ENCODE results near the gene SLC38A4. TPM values are rescaled to one million over a fixed set of nuclear protein-coding genes. Genes with fewer than 3 reads are reported as not detected.

The SLC38A4 gene
- total RNA-seq, 1 experiment from 2014 or later, result 20.1 TPM

DNA sequence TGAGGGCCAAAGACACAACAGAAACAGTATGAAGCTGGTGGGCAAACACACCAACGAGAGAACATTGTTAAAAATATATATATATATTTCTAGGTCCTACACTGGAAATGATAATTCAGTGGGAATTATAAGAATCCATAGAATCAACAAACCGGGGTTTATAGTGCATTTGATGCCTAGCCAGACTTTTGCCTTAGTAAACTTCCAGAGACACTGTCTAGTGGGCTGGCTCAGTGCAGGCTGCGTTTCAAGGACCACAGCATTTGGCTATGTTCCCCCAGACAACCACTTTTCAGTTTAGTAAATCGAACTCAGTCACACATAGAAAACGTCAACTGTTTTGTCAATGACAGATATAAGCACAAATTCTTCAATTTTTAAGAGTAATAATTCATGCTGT lies 41.9 kb downstream of the SLC38A4 start:
- BruUV-seq (replicated peaks), result no TSS peak
- ChIA-PET CTCF (no interaction called here), POLR2A (no interaction called here)
- Histone ChIP-seq H3K4me1 (peaks cover 20% of the 10 kb centered on the region), H3K36me3 (ENCODE audit: control insufficient read depth, insufficient read depth, low read length) (no peaks in the 10 kb centered on the region), H3K4me3 (ENCODE audit: low read depth, low read length) (no peak overlapping the region), H3K9me3 (0 out of 2 replicates have a peak, but pooled peaks cover 2% of the 10 kb centered on the region), H3K27me3 (replicated peaks; ENCODE audit: control insufficient read depth, insufficient read depth, low read length) (no peaks in the 10 kb centered on the region)
- DNase-seq, result no peak
- Mint-ChIP-seq H3K4me3 (ENCODE audit: unreplicated experiment) (no peak overlapping the region), H3K27ac (ENCODE audit: unreplicated experiment) (no peak overlapping the region), H3K4me1 (ENCODE audit: low read depth, unreplicated experiment) (peaks cover 16% of the 10 kb centered on the region), H3K36me3 (ENCODE audit: insufficient read depth, unreplicated experiment) (no peaks in the 10 kb centered on the region), H3K27me3 (ENCODE audit: insufficient read depth, unreplicated experiment) (no peaks in the 10 kb centered on the region), H3K9me3 (ENCODE audit: unreplicated experiment) (no peaks in the 10 kb centered on the region)
- intact Hi-C loops (cut with micrococcal nuclease; ENCODE audit: unreplicated experiment), result no loop called here
- TF ChIP-seq, protein P1, sequence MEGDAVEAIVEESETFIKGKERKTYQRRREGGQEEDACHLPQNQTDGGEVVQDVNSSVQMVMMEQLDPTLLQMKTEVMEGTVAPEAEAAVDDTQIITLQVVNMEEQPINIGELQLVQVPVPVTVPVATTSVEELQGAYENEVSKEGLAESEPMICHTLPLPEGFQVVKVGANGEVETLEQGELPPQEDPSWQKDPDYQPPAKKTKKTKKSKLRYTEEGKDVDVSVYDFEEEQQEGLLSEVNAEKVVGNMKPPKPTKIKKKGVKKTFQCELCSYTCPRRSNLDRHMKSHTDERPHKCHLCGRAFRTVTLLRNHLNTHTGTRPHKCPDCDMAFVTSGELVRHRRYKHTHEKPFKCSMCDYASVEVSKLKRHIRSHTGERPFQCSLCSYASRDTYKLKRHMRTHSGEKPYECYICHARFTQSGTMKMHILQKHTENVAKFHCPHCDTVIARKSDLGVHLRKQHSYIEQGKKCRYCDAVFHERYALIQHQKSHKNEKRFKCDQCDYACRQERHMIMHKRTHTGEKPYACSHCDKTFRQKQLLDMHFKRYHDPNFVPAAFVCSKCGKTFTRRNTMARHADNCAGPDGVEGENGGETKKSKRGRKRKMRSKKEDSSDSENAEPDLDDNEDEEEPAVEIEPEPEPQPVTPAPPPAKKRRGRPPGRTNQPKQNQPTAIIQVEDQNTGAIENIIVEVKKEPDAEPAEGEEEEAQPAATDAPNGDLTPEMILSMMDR (IDR thresholded peaks at IDR 0.05; ENCODE audit: insufficient read depth in 1 of 2, low read depth in 1 of 2, low read length in 1 of 2, severe bottlenecking in 1 of 2, unreplicated experiment in 1 of 2), result no peak

- H3K9me3 ChIP-seq, result 0 out of 2 replicates have a peak, but pooled peaks cover under 1% of the 10 kb centered on the region
- H3K4me3 ChIP-seq (ENCODE audit: low read depth, low read length), result no peak overlapping the region
- no TSS peak for BruUV-seq (replicated peaks)
- Mint-ChIP-seq H3K9me3 (ENCODE audit: unreplicated experiment) (no peaks in the 10 kb centered on the region), H3K27me3 (ENCODE audit: insufficient read depth, unreplicated experiment) (no peaks in the 10 kb centered on the region), H3K4me1 (ENCODE audit: low read depth, unreplicated experiment) (no peaks in the 10 kb centered on the region), H3K27ac (ENCODE audit: unreplicated experiment) (no peak overlapping the region), H3K4me3 (ENCODE audit: unreplicated experiment) (no peak overlapping the region), H3K36me3 (ENCODE audit: insufficient read depth, unreplicated experiment) (no peaks in the 10 kb centered on the region)
- ChIA-PET POLR2A (no interaction called here), CTCF (no interaction called here)
- H3K4me1 ChIP-seq, result peaks cover 9% of the 10 kb centered on the region
- intact Hi-C loops (cut with micrococcal nuclease; ENCODE audit: unreplicated experiment), result no loop called here
- H3K36me3 ChIP-seq (ENCODE audit: control insufficient read depth, insufficient read depth, low read length), result no peaks in the 10 kb centered on the region
- TF ChIP-seq, protein P1 (IDR thresholded peaks at IDR 0.05; ENCODE audit: insufficient read depth in 1 of 2, low read depth in 1 of 2, low read length in 1 of 2, severe bottlenecking in 1 of 2, unreplicated experiment in 1 of 2), result no peak
- DNase-seq, result no peak
- H3K27me3 ChIP-seq (replicated peaks; ENCODE audit: control insufficient read depth, insufficient read depth, low read length), result no peaks in the 10 kb centered on the region
These were observed 45.9 kb downstream of the SLC38A4 start for GRCh38 chr12:46779879-46780278.

DNA sequence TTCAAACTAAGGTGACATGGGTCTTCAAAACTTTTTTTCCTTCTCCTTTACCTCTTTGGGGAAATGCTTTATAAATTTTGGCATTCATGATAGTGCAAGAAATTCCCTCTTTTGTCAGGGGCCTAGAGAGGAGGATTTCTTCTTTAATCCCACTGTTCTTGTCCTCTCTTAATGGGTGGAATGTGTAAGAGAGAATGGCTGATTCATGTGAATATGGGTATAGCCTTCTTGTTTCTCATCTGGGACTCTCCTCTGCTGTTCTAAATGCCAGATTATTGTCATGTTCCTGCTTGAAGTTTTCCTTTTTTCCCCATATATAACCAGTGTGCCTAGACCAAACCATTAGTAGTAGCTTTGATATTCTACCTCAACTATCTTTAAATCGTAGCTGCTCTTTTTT lies 46.7 kb downstream of the SLC38A4 start:
- POLR2A ChIA-PET, result no interaction called here
- Mint-ChIP-seq H3K4me1 (ENCODE audit: low read depth, unreplicated experiment) (no peaks in the 10 kb centered on the region), H3K27me3 (ENCODE audit: insufficient read depth, unreplicated experiment) (no peaks in the 10 kb centered on the region), H3K4me3 (ENCODE audit: unreplicated experiment) (no peak overlapping the region), H3K36me3 (ENCODE audit: insufficient read depth, unreplicated experiment) (no peaks in the 10 kb centered on the region), H3K9me3 (ENCODE audit: unreplicated experiment) (no peaks in the 10 kb centered on the region), H3K27ac (ENCODE audit: unreplicated experiment) (no peak overlapping the region)
- no peak for DNase-seq
- BruUV-seq (replicated peaks), result no TSS peak
- TF ChIP-seq, protein P1 (IDR thresholded peaks at IDR 0.05; ENCODE audit: insufficient read depth in 1 of 2, low read depth in 1 of 2, low read length in 1 of 2, severe bottlenecking in 1 of 2, unreplicated experiment in 1 of 2), result no peak
- peaks cover 9% of the 10 kb centered on the region for H3K4me1 ChIP-seq
- no peaks in the 10 kb centered on the region for H3K36me3 ChIP-seq (ENCODE audit: control insufficient read depth, insufficient read depth, low read length)
- H3K4me3 ChIP-seq (ENCODE audit: low read depth, low read length), result no peak overlapping the region
- CTCF ChIA-PET, result no interaction called here
- H3K27me3 ChIP-seq (replicated peaks; ENCODE audit: control insufficient read depth, insufficient read depth, low read length), result no peaks in the 10 kb centered on the region
- intact Hi-C loops (cut with micrococcal nuclease; ENCODE audit: unreplicated experiment), result no loop called here
- H3K9me3 ChIP-seq, result no peaks in the 10 kb centered on the region

Measured in Caco-2 (cell line).